Measurements from ENCODE around the gene ADSS1.

Gene ADSS1

DNA sequence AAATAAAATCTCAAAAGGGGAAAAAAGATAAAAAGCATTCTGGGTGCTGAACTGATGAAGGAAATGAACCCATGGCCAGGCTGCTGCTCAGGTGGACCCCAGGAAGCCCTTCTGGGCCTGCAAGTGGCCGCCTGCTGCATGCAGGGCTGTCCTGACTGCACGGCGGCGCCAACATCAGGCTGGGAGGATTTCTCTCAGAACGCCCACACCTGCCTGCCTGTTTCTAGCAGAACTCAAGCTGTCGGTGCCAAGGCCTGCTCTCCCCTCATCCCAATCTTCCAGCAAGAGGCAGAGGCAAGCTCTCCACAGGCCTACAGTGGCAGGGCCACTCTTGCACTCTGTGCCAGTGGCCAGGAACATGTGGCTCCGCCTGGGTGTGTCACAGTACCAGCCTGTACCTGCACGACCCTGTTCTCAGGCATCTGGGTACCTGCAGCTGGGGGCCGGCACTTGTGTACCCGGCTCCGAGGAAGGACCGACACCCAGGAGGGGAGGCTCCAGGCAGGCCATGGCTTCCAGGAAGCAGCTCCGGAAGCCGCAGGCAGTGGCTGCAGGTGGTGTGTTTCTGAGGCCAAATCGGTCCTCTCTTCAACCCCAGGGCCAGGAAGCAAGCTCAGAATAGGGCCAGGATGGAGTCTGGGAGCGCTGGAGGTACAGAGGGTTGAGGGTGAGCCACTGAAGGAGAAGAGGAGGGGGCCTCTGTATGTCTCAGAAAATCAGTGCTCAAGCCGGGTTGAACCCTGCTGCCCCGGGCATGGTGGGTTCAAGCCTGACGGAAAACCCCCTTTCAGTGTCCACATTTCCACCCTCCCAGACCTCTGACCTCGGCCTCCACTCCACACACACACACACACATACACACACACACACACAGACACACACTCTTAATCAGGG, 37.2 kb upstream of the ADSS1 start:
- peak overlapping the region; percentile 70 for H3K4me2 ChIP-seq (ENCODE audit: low read depth, low read length, poor library complexity, severe bottlenecking)
- peak overlapping the region; percentile 48; the same call in 1 of the 2 replicates for H2AFZ ChIP-seq (ENCODE audit: low read length)
- peaks cover 16% of the 10 kb centered on the region for H4K20me1 ChIP-seq (ENCODE audit: insufficient read depth, low read length, poor library complexity, severe bottlenecking)
- H3K27me3 ChIP-seq (ENCODE audit: insufficient read depth, low read length, poor library complexity, severe bottlenecking), result no peaks in the 10 kb centered on the region
- H3K4me3 ChIP-seq (ENCODE audit: low read length, poor library complexity, severe bottlenecking), result peak overlapping the region; percentile 49
- H3K4me1 ChIP-seq (ENCODE audit: insufficient read depth, low read length, poor library complexity, severe bottlenecking), result peaks cover 52% of the 10 kb centered on the region
- H3F3A ChIP-seq (ENCODE audit: low read depth), result 0 out of 2 replicates have a peak, but pooled peaks cover 2% of the 10 kb centered on the region
- TF ChIP-seq, protein P1, sequence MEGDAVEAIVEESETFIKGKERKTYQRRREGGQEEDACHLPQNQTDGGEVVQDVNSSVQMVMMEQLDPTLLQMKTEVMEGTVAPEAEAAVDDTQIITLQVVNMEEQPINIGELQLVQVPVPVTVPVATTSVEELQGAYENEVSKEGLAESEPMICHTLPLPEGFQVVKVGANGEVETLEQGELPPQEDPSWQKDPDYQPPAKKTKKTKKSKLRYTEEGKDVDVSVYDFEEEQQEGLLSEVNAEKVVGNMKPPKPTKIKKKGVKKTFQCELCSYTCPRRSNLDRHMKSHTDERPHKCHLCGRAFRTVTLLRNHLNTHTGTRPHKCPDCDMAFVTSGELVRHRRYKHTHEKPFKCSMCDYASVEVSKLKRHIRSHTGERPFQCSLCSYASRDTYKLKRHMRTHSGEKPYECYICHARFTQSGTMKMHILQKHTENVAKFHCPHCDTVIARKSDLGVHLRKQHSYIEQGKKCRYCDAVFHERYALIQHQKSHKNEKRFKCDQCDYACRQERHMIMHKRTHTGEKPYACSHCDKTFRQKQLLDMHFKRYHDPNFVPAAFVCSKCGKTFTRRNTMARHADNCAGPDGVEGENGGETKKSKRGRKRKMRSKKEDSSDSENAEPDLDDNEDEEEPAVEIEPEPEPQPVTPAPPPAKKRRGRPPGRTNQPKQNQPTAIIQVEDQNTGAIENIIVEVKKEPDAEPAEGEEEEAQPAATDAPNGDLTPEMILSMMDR (conservative IDR thresholded peaks at IDR 0.05; ENCODE audit: low read length), result no peak
- no peak for TF ChIP-seq EZH2phosphoT487 (IDR thresholded peaks at IDR 0.05; ENCODE audit: borderline replicate concordance)
- H3K36me3 ChIP-seq (ENCODE audit: insufficient read depth, low read length), result no peaks in the 10 kb centered on the region
- H3K79me2 ChIP-seq (ENCODE audit: insufficient read depth, low read length), result peaks cover 24% of the 10 kb centered on the region
- peak overlapping the region; percentile 54 for H3K9ac ChIP-seq (ENCODE audit: low read depth, low read length, poor library complexity, severe bottlenecking)
- H3K9me3 ChIP-seq (ENCODE audit: insufficient read depth, low read depth, low read length), result no peaks in the 10 kb centered on the region
- H3K9me2 ChIP-seq (replicated peaks; ENCODE audit: low read depth, low read length), result no peaks in the 10 kb centered on the region

DNA sequence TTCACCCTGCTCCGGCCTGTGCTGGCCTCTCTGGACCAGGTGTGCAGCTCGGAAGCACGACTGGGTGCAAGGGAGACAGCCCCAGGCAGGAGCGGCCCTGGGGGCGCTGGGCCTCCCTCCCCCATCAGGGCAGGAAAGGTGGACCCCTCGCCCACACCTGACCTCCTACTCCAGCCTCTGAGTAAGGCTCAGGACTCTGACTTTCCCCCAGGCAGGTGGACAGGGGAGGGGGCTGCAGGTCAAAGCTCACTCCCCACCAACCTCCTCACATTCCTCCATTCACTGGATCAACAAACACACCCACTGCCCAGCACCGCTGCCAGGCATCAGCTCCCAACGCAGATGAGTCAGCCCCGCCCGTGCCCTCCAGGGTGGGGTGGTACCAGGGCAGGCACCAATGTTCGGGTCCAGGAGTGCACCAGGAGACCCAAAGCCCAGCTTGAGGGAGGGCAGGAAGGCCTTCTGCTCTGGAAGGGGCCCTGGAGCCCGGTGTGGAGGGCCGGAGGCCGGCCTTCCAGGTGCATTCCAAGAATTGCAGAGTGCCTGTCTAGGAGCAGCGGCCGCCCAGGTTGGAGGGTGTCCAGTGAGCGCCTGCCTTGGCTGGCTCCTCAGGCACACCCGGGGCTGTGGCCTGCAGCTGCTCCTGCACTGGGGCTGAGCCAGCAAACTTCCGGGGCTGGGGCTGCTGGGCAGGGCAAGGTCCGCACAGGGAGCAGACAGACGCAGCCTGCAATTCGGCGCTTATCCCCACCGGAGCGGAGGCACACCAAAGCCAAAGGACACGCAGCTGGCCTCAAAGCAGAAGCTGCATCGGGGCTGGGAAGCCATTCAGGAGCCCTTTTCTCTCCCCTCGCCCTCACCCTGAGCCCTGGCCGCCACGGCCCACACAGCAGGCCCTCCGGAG, 36.2 kb upstream of the ADSS1 start:
- peaks cover 34% of the 10 kb centered on the region for H3K79me2 ChIP-seq (ENCODE audit: insufficient read depth, low read length)
- TF ChIP-seq, protein P1 (conservative IDR thresholded peaks at IDR 0.05; ENCODE audit: low read length), result no peak
- TF ChIP-seq EZH2phosphoT487 (IDR thresholded peaks at IDR 0.05; ENCODE audit: borderline replicate concordance), result no peak
- H3K27me3 ChIP-seq (ENCODE audit: insufficient read depth, low read length, poor library complexity, severe bottlenecking), result no peaks in the 10 kb centered on the region
- H3K4me2 ChIP-seq (ENCODE audit: low read depth, low read length, poor library complexity, severe bottlenecking), result peak overlapping the region; percentile 70
- H3K4me1 ChIP-seq (ENCODE audit: insufficient read depth, low read length, poor library complexity, severe bottlenecking), result peaks cover 59% of the 10 kb centered on the region
- no peaks in the 10 kb centered on the region for H3K36me3 ChIP-seq (ENCODE audit: insufficient read depth, low read length)
- no peaks in the 10 kb centered on the region for H3K9me3 ChIP-seq (ENCODE audit: insufficient read depth, low read depth, low read length)
- 0 out of 2 replicates have a peak, but pooled peaks cover 2% of the 10 kb centered on the region for H3F3A ChIP-seq (ENCODE audit: low read depth)
- H3K9ac ChIP-seq (ENCODE audit: low read depth, low read length, poor library complexity, severe bottlenecking), result peak overlapping the region; percentile 54
- H3K9me2 ChIP-seq (replicated peaks; ENCODE audit: low read depth, low read length), result no peaks in the 10 kb centered on the region
- peaks cover 24% of the 10 kb centered on the region for H4K20me1 ChIP-seq (ENCODE audit: insufficient read depth, low read length, poor library complexity, severe bottlenecking)
- peak overlapping the region; percentile 49 for H3K4me3 ChIP-seq (ENCODE audit: low read length, poor library complexity, severe bottlenecking)
- H2AFZ ChIP-seq (ENCODE audit: low read length), result no peak overlapping the region

DNA sequence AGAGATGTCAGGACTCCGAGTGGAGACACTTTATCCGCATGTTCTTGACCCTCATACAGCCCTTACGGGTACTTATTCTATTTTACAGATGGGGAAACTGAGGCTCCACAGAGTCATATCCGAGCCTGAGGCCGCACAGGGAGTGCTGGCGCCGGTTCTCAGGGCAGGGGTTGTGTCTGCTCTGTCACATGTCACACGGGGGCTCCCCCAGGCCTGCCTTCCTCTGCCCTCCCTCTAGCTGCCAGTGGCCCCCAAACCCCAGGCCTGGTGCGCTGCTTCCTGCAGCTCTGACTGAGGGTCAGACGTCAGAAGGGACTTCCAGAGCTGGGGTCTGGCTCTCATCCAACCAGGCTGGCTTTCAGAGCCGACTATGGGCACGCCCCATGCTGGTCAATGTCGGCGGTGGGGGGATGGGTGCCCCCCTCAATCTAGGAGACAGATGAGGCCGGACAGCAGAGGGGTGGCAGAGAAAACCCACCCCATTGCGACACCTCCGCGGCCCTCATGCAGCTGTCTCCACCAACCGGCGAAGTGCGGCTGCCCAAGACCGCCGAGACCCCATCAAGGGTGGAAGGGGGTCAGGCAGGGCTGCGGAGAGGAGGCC, 35.4 kb upstream of the ADSS1 start:
- no peak overlapping the region for H2AFZ ChIP-seq (ENCODE audit: low read length)
- no peaks in the 10 kb centered on the region for H3K27me3 ChIP-seq (ENCODE audit: insufficient read depth, low read length, poor library complexity, severe bottlenecking)
- no peak overlapping the region for H3K4me2 ChIP-seq (ENCODE audit: low read depth, low read length, poor library complexity, severe bottlenecking)
- H3K4me3 ChIP-seq (ENCODE audit: low read length, poor library complexity, severe bottlenecking), result no peak overlapping the region
- no peaks in the 10 kb centered on the region for H3K36me3 ChIP-seq (ENCODE audit: insufficient read depth, low read length)
- TF ChIP-seq, protein P1 (conservative IDR thresholded peaks at IDR 0.05; ENCODE audit: low read length), result no peak
- TF ChIP-seq EZH2phosphoT487 (IDR thresholded peaks at IDR 0.05; ENCODE audit: borderline replicate concordance), result no peak
- 0 out of 2 replicates have a peak, but pooled peaks cover 2% of the 10 kb centered on the region for H3F3A ChIP-seq (ENCODE audit: low read depth)
- H3K9ac ChIP-seq (ENCODE audit: low read depth, low read length, poor library complexity, severe bottlenecking), result no peak overlapping the region
- H3K9me2 ChIP-seq (replicated peaks; ENCODE audit: low read depth, low read length), result no peaks in the 10 kb centered on the region
- peaks cover 63% of the 10 kb centered on the region for H3K4me1 ChIP-seq (ENCODE audit: insufficient read depth, low read length, poor library complexity, severe bottlenecking)
- H3K79me2 ChIP-seq (ENCODE audit: insufficient read depth, low read length), result peaks cover 41% of the 10 kb centered on the region
- H4K20me1 ChIP-seq (ENCODE audit: insufficient read depth, low read length, poor library complexity, severe bottlenecking), result peaks cover 27% of the 10 kb centered on the region
- H3K9me3 ChIP-seq (ENCODE audit: insufficient read depth, low read depth, low read length), result no peaks in the 10 kb centered on the region

Measured in Loucy (cell line).